GM19193 (cell line): ENCODE data around the gene HDAC7.

Source experiments
- POLR2A ChIP-seq: IDR thresholded peaks from 4 replicates; pipeline ENCODE4 v1.6.1; 2011; ENCODE audit not compliant: insufficient read depth, insufficient read length; ENCODE audit errors: extremely low read depth

The HDAC7 gene

GRCh38 chr12:47741340-47741703, 78.4 kb downstream of the HDAC7 start:
- TF ChIP-seq POLR2A = no peak

- no peak for TF ChIP-seq POLR2A
Observed at GRCh38 chr12:47740606-47741339, 78.9 kb downstream of the HDAC7 start.

GRCh38 chr12:47739979-47740378, 79.7 kb downstream of the HDAC7 start:
- peak; percentile 36 for TF ChIP-seq POLR2A

GRCh38 chr12:47739297-47739696, 80.4 kb downstream of the HDAC7 start:
- no peak for TF ChIP-seq POLR2A

GRCh38 chr12:47737936-47738594, 81.6 kb downstream of the HDAC7 start:
- no peak for TF ChIP-seq POLR2A

- no peak for TF ChIP-seq POLR2A
Observed at GRCh38 chr12:47736877-47737676, 82.6 kb downstream of the HDAC7 start.

- no peak for TF ChIP-seq POLR2A
Observed at GRCh38 chr12:47736216-47736615, 83.5 kb downstream of the HDAC7 start.

GRCh38 chr12:47735649-47736048, 84.1 kb downstream of the HDAC7 start:
- no peak for TF ChIP-seq POLR2A

GRCh38 chr12:47734725-47735480, 84.8 kb downstream of the HDAC7 start:
- TF ChIP-seq POLR2A = no peak

- no peak for TF ChIP-seq POLR2A
Observed at GRCh38 chr12:47733142-47733541, 86.6 kb downstream of the HDAC7 start.
